Endothelial cell of umbilical vein (primary cell): ENCODE data around the gene PLOD2.

Experiments used
- CTCF ChIP-seq, 2 donors: IDR thresholded peaks; 1 replicate in 1 of 2; 2 replicates in 1 of 2; pipeline ENCODE4 v1.5.1; 2011; ENCODE audit warnings: low read length in 2 of 2, mild to moderate bottlenecking in 2 of 2, moderate library complexity in 2 of 2, control low read depth in 1 of 2, inconsistent platforms in 1 of 2, low read depth in 1 of 2; ENCODE audit not compliant: insufficient read depth in 1 of 2; ENCODE audit errors: extremely low read depth in 1 of 2
- EZH2 ChIP-seq: IDR thresholded peaks from 2 replicates; pipeline ENCODE4 v1.6.1; 2012; ENCODE audit warnings: borderline replicate concordance, low read depth, mild to moderate bottlenecking, moderate library complexity, low read length, inconsistent platforms; ENCODE audit not compliant: severe bottlenecking
- JUN ChIP-seq: IDR thresholded peaks from 2 replicates; pipeline ENCODE4 v1.6.1; 2011; ENCODE audit warnings: borderline replicate concordance, low read depth; ENCODE audit not compliant: insufficient read length, insufficient read depth
- MYC ChIP-seq: IDR thresholded peaks from one replicate; pipeline ENCODE4 v1.6.1; 2011; ENCODE audit warnings: mild to moderate bottlenecking, low read depth, low read length
- POLR2A ChIP-seq: IDR thresholded peaks from 2 replicates; pipeline ENCODE4 v1.6.1; 2012; ENCODE audit warnings: low read depth, mild to moderate bottlenecking, control low read depth, low read length
- POLR2AphosphoS5 ChIP-seq: IDR thresholded peaks from 2 replicates; pipeline ENCODE4 v1.6.1; 2012; ENCODE audit warnings: low read depth, mild to moderate bottlenecking, control low read depth, low read length, moderate library complexity; ENCODE audit not compliant: insufficient read depth

- no peak for TF ChIP-seq CTCF (IDR thresholded peaks at IDR 0.05; ENCODE audit: extremely low read depth in 1 of 2, insufficient read depth in 1 of 2, low read depth in 1 of 2, low read length in 2 of 2)
- no peak for TF ChIP-seq POLR2A
- TF ChIP-seq EZH2 = no peak
- TF ChIP-seq POLR2AphosphoS5 = no peak
- TF ChIP-seq JUN = no peak
- TF ChIP-seq MYC = no peak
Measured at GRCh38 chr3:146080578-146080977, 80.4 kb downstream of the PLOD2 start.
